Stimulated activated CD8-positive, alpha-beta memory T cell treated with anti-CD3 and anti-CD28 coated beads, Interleukin-12 subunit alpha, Interleukin-12 subunit beta, amount 100 ng/mL, for 24 hours (primary cell): Measurements from ENCODE around the gene SPINK2.
A peak's percentile ranks its signal among the peaks of the same experiment; 100 is the strongest.

ENCODE experiments used
- DNase-seq: peaks from one replicate; pipeline ENCODE4 v3.0.0-alpha.2; 2020; ENCODE audit errors: extremely low read depth

SPINK2 gene, protein sequence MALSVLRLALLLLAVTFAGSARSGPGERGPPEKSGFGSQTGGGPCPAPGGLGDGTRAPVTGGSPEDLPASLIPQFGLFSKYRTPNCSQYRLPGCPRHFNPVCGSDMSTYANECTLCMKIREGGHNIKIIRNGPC

DNA sequence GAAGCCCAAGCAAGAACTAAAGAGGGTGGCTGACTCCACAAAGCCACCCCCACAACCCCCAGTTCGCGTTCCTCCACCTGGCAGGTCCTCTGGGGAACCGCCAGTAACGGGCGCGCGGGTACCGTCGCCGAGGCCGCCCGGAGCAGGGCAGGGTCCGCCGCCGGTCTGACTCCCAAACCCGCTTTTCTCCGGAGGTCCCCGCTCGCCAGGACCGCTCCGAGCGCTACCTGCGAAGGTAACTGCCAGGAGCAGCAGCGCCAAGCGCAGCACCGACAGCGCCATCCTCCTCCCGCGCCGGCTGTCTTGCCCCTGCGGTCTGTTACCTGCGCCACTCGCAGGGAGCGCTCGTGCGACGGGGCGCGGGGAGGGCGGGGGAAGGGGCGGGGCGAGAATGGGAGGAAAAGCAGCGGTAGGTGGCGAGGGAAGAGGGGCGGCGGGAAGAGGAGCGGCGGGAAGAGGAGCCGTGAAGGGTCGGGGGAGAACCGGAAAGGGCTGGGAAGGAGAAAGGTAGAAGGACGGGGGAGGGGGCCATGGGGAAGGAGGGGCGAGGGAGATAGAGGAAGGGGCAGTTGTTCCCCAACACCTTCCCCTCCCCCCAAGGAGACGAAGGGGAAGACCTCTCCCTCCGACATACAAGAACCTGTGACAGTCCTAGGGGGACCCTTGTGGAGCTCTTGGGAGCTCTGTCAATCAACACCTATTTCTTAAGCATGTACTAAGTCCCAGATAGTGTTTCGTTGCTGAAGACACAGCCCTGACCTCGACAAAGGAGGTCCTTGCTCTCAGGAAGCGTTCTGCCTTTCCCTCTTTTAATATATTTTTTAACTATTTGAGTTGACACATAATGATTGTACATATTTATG lies at the start of gene SPINK2:
TSS of gene SPINK2 (minus strand) at position 321 of the 863 bp plus-strand sequence. CDS start at position 282, 39 bp downstream.
- peak; percentile 28 for DNase-seq

DNA sequence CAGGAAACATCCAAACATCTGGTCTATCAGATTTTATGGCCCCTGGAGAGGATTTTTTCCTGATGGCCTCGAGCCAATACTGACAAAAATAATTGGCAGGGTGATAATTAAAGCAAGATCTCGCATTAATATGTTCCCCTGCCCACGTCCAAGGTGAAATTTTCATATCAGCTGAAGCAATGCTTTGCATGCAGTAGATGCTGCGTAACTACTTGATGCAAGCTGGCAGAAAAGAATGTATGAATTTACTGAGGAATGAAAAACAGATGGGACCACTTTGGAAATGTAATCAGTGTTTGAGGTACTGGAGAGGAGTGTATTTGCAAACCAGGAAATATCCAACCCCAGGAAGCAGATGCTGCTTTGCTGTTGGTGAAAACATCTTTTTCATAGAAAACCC lies 49.4 kb upstream of the SPINK2 start:
- DNase-seq = no peak

DNA sequence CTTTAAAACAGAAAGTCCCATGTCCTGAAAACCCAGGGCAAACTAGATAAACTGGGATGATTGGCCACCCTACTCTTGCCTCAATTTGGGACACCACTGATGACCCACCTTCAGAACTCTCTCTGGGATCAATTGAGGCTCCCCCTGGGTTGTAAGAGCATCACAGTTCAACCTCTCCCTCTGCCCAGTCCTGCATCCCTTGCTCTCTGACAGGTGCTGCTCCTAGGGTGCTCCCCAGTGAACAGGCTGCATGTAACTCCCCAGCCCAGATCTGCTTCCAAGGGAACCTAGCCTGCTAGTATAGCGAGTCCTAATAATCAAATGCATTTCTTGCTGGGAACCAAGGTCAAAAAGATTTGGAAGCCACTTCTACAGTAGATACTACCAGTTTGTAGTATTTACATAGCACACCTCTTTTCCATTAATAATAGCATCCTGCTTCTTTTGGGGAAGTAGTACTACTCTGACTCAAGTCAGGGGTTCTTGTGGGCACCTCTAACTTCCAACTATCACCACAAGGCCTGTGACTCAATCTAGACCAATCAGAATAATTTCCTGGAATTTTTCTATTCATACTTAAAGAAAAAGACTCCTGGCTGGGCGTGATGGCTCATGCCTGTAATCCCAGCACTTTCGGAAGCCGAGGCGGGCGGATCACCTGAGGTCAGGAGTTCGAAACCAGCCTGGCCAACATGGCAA lies 42.1 kb upstream of the SPINK2 start:
- DNase-seq = no peak

DNA sequence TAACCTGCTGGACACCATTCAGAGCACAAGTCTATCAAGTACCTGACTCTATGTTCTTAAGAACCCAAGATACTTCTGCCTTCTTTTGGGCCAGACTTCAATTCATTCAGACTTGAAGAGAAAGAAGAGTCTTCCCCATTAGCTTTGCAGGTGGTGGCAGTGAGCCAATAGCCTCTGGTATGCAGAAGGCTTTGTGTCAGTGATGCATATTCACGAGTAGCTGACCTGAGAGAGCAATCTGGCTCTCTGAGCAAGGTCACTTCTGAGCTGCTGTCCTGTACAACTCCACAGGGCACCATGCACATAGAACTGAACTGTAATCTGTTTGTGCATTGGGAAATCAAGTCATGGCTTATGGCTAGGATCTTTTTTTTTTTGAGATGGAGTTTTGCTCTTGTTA lies 39.9 kb upstream of the SPINK2 start:
- no peak for DNase-seq

DNA sequence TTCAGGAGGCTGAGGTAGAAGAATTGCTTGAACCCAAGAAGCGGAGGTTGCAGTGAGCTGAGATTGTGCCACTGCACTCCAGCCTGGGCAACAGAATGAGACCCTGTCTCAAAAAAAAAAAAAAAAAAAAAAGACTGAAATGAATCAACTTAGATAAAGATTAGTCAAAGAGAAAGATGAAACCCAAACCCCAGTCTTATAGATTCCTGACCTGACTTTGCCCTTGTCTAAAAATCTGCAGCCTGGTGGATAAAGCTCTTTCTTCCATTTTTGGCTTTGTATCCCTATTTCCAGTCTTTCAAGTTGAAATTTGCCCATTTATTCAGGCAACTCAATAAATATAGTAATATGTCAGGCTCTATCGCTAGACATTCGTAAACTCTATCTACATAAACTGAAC lies 39.3 kb upstream of the SPINK2 start:
- no peak for DNase-seq

DNA sequence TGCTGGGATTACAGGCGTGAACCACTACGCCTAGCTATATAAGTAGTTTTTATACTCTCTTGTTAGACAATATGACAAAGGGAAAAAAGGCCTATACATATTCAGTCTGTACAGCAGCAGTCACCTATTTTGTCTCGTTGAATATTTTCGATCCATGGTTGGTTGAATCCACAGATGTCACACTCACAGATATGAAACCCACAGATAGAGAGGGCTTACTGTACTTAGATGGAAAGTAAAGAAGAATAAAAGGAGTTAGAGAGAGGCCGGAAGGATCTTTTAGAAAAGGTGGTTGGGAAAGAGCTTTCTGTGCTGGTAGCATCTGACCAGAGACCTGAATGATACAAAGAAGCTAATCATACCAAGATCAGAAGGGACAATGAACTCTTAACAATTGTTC lies 38.3 kb upstream of the SPINK2 start:
- no peak for DNase-seq

DNA sequence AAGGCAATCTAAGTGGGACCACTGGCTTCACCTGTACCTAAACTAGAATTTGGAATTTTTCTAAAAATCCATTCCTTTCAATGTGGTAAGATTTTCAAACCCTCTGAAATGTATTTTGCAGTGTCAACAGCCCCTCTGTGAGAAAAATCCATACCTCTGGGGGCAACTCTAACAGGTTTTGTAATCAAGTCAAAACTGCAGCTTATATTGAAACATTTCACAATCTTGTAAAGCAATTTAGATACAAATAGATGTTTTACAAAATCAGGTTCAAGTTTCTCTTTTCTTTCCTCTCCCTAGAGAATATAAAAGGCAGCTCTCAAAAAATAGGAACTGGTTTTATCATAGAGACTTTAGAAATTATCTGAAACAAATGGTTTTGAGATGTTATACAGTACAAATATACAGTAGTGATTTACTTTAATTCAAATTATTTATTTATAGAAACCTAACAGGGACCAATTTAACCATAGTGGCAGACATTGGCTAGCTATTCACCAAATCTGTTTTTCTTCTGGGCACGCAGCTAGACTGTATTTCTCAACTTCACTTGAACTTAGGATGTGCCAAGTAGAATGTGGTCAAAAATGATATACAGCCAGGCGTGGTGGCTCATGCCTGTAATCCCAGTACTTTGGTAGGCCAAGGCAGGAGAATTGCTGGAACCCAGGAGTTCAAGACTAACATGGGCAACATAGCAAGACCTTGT lies 36.3 kb upstream of the SPINK2 start:
- DNase-seq = no peak

DNA sequence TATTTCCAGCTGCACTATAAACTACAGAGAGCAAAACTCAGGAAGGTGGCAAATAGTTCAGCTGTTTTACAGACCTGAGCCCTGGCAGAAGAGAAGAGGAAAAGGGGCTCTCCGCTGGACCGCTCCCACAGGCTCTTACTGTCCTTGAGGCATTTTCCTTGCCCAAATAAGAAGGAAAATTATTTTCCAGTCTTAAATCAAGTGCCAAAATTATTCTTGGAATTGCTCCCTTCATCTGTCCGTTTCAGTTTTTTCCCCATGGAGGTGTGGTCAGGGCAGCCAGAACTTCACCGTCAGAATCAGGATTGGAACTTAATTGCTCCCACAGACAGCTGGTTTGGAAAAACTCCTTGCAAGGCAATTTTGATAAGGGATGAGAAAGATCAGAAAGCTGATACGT lies 35.2 kb upstream of the SPINK2 start:
- no peak for DNase-seq

DNA sequence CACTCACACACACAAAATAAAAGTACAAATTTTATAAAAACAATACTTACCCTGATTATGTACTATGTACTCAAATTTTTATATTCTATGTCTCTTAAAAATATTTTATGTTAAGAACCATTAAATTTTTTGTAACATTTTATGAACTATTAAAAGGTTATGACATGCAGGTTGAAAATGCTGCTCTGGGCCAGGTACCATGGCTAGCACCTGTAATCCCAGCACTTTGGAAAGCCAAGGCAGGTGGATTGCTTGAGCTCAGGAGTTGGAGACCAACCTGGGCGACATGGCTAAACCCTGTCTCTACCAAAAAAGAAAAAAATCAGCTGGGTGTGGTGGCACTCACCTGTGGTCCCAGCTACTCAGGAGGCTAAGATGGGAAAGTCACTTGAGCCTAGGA lies 29.4 kb upstream of the SPINK2 start:
- no peak for DNase-seq

DNA sequence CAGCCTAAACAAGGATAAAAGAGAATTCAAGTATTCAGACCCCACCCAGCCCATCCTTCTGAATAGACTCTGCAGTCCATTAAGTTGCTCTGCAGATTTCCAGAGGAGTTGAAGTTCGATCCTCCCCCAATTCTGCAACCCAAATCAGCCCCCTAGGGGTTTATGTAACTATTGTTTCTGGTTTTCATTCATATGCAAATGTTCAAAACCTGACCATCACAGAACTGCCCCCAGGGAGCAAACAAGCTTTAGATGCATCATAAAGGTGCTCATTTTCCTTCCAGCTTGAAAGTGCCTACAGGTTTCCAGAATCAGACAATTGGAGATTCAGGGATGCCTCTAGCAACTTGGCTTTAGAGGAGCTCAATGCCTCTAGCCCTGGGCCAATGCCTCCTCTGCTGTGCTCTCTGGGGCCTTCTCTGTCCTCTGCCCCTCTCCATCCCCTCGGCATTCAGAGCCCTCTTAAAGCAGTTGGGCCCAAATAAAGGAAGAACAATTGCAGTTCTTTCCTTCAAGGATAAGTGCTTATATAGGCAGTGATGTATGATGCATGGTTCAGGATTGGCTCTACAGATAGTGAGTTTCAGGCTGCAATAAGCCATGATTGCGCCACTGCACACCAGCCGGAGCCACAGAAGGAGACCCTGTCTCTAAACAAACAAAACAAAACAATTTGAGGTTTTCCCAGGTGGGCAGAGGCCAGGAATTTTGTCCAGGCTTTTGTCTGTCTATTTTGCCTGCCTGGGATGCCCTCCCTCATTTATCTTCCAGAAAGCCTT lies 23.5 kb upstream of the SPINK2 start:
- DNase-seq = no peak

DNA sequence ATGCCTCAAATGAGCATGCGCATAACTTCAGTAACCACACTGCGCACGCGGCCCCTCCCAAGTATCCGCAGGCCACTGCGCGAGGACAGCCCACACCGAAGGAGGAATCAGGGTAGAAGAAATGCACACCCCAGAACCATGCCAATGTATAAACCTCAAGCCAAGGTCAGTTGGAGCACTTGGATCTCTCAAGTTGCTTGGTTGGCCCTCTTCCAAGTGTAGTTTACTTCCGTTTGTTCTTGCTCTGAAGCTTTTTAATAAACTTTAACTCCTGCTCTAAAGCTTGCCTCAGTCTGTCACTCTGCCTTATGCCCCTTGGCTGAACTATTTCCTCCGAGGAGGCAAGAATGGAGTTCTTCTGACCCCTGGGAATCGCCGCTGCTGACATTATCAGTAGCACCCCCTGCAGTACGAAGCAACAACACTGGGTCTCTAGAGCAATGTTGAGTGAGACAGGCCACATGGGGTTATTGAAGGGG lies 22.0 kb upstream of the SPINK2 start:
- DNase-seq = no peak

DNA sequence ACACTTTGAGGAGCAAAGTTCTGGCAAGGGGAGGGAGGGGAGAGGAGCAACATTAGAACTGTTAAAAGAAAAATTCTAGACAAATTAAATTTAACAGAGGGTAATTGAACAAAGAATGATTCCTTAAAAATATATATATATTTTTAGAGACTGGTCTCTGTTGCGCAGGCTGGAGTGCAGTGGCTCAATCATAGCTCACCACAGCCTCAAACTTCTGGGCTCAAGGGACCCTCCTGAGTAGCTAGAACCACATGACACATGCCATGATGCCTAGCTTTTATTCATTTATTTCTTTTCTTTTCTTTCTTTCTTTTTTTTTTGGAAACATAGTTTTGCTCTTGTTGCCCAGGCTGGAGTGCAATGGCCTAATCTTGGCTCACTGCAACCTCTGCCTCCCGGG lies 19.1 kb upstream of the SPINK2 start:
- no peak for DNase-seq

DNA sequence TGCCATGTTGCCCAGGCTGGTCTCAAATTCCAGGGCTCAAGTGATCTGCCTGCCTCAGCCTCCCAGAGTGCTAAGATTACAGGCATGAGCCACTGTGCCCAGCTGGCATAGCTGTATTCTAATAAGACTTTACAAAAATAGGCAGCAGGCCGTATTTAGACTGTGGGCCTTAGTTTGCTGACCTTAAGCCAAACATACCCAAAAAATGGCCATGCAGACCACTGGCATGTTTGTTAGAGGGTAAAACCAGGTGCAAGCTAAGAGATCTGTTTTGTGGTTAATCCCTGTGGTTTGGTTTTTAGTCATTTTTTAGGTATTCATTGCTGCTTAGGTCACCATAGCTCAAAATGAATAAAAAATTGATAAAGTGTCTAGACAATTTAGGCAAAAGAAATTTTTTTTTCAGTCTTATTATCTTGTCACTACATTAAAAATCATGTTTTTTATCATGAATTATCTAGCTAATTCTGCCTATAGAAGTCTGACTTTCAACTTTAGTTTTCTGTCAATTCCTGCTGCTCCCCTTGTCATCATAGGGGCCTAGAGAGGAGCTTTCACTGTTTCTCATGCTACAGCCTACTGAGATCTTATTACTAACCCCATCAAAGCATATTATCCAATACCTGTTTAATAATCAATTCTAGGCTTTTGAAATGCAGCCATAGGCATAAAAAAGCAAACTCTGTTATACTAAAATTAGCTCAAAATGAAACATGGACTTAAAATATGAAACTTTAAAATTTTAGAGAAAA lies 7.5 kb upstream of the SPINK2 start:
- no peak for DNase-seq

DNA sequence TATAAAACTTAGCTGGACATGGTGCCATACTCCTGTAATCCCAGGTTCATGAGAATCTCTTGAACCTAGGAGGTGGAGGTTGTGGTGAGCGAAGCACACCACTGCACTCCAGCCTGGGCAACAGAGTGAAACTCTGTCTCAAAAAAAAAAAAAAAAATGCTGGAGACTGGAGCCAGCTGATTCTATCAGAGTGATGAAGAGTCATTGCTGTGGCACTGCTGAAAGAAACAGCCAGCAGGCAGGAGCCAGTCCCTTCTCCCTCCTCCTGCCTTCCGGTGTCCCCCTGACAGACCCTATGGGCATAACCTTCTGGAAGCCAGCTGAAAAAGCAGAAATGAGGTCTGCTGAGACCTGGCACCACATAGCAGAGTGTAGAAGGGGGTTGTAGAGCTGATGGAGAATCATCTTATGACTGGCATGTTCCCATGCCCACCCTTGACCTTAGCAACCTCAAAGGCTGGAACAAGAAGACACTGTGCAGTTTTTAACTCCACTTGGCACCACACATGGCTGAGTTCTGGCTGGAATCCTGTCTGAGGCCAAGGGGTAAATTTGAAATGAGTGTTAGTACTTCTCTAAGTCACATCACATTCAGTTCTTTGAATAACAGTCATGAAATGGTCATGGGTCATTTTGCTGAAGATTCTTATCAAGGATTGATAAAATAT lies 2.6 kb upstream of the SPINK2 start:
- DNase-seq = no peak

DNA sequence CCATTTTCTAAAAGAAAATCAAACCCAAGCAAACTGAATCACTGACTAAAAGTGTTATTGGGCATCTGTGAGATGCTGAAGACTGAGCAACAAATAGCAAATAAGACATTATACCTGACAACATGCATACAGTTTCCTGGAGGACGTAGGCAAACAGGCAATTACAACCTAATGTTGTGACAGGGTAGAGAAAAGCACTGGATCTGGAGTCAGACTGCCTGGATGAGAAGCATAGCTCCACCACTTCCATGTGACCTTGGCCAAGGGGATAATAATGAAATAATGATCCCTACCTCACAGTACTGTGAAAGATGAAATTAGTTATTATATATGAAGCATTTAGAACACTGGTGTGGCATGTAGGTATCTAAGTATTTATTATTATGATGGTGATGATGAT lies 2.7 kb downstream of the SPINK2 start:
- no peak for DNase-seq

DNA sequence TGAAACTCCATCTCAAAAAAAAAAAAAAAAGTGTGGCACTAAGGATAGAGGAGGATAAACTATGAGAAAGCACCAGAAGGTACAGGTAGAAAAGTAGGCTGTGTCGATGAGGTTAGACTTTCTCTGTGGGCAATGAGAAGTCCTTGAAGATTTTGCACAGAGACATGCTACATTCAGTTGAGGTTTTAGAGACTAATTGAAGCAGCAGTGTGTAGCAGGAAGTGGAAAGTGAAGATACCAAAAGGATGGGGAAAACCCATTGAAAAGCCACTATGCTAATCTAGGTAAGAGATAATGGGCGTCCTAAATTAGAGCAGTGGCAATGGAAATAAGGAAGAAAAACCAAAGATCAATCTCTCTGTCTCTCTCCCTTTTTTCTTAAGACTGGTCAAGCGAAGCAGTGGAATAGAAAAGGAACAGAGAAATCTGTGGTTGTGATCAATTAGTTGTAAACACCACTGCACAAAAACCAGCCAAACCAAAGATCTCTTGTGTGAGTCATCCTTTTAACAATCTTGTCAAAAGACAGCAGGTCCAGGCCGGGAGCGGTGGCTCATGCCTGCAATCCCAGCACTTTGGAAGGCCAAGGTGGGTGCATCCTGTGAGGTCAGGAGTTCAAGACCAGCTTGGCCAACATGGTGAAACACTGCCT lies 3.5 kb downstream of the SPINK2 start:
- no peak for DNase-seq

DNA sequence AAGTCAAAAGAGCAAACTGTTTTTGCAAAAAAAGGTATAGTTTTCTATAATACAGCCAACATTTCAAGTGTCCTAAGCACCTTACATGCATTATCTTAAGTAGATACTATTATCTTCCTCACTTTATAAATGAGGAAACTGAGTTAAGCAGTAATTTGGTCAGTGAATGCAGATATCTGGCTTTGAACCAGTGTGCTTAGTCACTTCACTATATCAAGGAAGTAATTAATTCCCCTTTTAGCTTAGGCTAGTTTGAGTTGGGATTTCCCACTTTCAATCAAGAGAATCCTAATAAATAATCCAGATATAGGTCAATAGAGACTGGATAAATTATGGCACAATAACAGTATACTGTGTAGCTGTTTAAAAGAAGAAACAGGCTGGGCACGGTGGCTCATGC lies 14.8 kb downstream of the SPINK2 start:
- DNase-seq = no peak

DNA sequence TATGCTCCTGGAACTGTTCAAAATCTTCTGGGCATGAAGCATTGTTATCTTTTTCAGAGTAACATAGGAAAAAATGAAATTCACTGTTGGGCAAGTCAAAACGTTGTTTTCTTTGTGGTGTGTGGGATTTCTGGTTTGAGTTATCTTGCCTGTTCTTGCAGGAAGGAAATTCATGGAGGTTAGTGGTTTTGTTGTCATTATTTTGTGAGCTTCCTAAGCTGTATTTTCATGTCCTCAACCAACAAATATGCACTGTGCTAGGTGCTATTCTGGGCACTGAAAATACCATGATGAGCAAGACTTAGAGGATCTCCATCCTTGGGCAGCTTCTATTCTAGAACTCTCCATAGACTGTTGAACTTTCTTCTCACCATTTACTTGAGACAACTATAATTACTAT lies 16.9 kb downstream of the SPINK2 start:
- no peak for DNase-seq

DNA sequence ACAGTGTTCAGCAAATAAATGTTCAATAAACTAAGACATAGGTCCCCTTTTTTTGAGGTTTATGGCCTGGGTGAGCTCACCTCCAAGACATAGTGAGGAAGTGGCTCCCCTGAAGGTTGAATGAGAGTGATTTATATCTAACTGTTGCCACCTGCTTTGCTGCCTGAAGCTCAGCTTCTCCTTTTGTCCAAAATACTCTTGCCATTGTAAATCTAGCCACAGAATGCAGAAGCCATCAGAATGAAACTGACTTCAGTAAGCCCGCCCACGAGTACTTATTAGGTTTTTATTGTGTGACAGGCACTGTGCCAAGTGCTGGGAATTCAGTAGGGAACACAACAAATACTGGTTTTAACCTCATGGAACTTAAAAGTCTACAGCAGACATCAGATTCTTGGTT lies 18.0 kb downstream of the SPINK2 start:
- DNase-seq = no peak
